SK-N-MC (cell line): ENCODE measurements around the gene CHMP2A.

Experiments
- DNase-seq: peaks from one replicate; pipeline ENCODE4 v3.0.0-alpha.2; 2011; ENCODE audit warnings: low read depth, low spot score
- H3K27ac ChIP-seq: fragments of 200-600 bp; sonication (generic); 2 replicates; pipeline ENCODE4 v1.5.1; 2016; ENCODE audit warnings: mixed run types
- H3K36me3 ChIP-seq: fragments of 200-600 bp; sonication (generic); 2 replicates; pipeline ENCODE4 v1.6.1; 2017; ENCODE audit warnings: antibody characterized with exemption, low read length, mixed read lengths; ENCODE audit not compliant: insufficient read depth
- H3K4me3 ChIP-seq: fragments of 200-600 bp; sonication (generic); 2 replicates; pipeline ENCODE4 v1.5.1; 2016
- H3K9ac ChIP-seq: fragments of 200-600 bp; sonication (generic); 2 replicates; pipeline ENCODE4 v1.8.0; 2017; ENCODE audit warnings: mixed run types, mixed read lengths; ENCODE audit not compliant: insufficient read length
- H3K9me3 ChIP-seq: fragments of 200-600 bp; sonication (generic); 2 replicates; pipeline ENCODE4 v1.6.1; 2017; ENCODE audit warnings: low read depth, mild to moderate bottlenecking, antibody characterized with exemption, low read length, moderate library complexity, mixed read lengths
- EZH2 ChIP-seq: fragments of 200-600 bp; sonication (generic); IDR thresholded peaks from one replicate; pipeline ENCODE4 v1.6.1; 2017; ENCODE audit warnings: antibody characterized with exemption
- FOXP2 ChIP-seq: optimal IDR thresholded peaks from 2 replicates; pipeline ENCODE3; 2011; ENCODE audit warnings: mild to moderate bottlenecking, moderate library complexity; ENCODE audit not compliant: insufficient read depth; ENCODE audit errors: extremely low read length, control extremely low read depth
- POLR2AphosphoS5 ChIP-seq: IDR thresholded peaks from 2 replicates; pipeline ENCODE4 v1.6.1; 2012; ENCODE audit warnings: mild to moderate bottlenecking, low read depth, low read length, borderline replicate concordance

The CHMP2A gene

DNA sequence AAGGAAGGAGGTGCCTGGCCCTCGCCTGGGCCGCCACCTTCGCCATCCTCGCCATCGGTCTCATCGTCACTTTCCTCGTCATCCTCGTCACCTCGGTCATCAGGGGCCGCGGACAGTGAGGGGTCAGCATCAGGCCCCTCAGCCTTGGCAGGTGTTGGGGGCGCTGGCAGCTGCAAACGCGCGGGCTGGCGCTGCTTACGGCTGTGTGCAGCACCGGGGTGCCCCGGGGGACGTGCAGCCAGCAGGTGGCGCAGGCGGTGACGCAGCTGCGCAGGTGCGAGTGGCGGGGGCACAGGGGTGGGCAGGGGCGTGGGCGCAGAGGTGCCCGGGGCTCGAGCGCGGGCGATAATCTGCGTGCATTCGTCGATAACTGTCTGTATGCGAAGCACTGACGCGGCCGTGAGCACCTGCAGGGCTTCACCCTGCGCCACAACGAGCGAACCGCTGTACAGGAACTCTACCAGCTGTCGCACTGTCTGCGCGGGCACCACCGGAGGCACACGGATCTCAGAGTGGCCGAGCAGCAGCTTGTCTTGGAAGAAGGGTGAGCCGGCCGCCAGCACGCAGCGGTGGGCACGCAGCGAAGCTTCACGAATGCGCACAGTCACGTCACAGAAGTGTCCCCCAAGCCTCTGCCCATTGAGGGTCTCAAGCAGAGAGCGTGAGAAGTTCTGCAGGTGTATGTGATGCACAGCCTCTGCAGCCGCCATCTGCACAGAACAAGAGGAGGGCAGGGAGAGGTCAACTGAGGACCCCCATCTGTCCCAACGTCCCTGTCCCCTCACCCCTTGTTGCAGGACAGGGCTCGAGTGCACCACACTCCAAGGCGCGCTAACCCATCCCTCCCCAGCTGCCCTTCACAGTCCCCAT lies 37.7 kb downstream of the CHMP2A start:
- peaks cover 14% of the 10 kb centered on the region; the same call in 1 of the 2 replicates for H3K36me3 ChIP-seq
- no peak overlapping the region for H3K27ac ChIP-seq
- no peak overlapping the region for H3K9ac ChIP-seq
- H3K9me3 ChIP-seq = no peaks in the 10 kb centered on the region
- no peak for DNase-seq
- TF ChIP-seq EZH2 = no peak
- no peak for TF ChIP-seq FOXP2
- no peak for TF ChIP-seq POLR2AphosphoS5
- H3K4me3 ChIP-seq = no peak overlapping the region

DNA sequence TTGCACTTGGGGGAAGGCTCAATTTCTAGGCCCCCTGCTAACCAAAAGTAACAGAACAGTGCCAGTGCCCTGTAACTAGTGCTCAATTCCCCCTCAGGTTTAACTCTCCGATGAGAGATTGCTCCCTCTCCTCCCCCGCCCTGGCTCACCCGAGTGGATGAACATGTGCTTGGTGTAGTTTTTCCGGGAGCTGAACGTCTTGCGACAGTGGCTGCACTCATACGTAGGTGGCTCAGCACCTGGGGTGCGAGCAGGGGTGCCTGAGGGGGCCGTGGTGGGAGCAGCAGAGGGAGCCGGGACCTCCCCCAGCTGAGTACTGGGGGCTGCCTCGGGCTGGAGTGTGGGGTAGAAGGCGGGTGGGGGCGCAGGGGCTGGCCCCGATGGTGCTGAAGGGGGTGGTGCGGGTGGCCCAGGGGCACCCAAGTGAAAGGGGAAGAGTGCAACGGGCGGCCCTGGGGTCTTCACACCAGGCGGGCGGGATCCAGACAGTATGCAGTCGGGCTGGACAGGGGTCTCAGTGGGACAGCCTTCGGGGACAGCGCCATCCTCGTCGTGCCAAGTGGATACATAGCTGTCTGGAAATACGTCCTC lies 38.6 kb downstream of the CHMP2A start:
- peak overlapping the region; percentile 42; the same call in 1 of the 2 replicates for H3K4me3 ChIP-seq
- peak overlapping the region; percentile 82 for H3K27ac ChIP-seq
- H3K9me3 ChIP-seq = no peaks in the 10 kb centered on the region
- TF ChIP-seq EZH2 (no peak), FOXP2 (no peak), POLR2AphosphoS5 (no peak)
- DNase-seq = no peak
- H3K36me3 ChIP-seq = peaks cover 14% of the 10 kb centered on the region; the same call in 1 of the 2 replicates
- peak overlapping the region; percentile 8 for H3K9ac ChIP-seq

DNA sequence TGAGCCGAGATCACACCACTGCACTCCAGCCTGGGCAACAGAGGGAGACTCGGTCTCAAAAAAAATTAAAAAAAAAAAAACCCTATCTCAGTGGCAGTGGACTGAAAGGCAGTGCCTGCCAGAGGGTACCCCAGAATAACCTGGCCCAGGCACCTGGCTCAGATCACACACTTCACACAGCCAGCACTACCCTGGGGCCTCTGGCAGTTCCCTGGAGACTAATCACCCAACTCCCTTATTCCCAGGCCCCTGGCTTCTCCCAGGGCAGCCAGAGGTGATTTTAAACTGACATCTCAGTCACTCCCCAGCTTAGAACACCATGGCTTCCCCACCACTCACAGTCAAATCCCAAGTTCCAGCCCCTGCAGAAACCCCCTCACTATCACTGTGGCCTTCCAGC lies 39.6 kb downstream of the CHMP2A start:
- Histone ChIP-seq H3K9me3 (no peaks in the 10 kb centered on the region), H3K4me3 (peak overlapping the region; percentile 42), H3K9ac (peak overlapping the region; percentile 8), H3K36me3 (peaks cover 14% of the 10 kb centered on the region; the same call in 1 of the 2 replicates), H3K27ac (peak overlapping the region; percentile 82)
- DNase-seq = no peak
- no peak for TF ChIP-seq FOXP2
- no peak for TF ChIP-seq POLR2AphosphoS5

DNA sequence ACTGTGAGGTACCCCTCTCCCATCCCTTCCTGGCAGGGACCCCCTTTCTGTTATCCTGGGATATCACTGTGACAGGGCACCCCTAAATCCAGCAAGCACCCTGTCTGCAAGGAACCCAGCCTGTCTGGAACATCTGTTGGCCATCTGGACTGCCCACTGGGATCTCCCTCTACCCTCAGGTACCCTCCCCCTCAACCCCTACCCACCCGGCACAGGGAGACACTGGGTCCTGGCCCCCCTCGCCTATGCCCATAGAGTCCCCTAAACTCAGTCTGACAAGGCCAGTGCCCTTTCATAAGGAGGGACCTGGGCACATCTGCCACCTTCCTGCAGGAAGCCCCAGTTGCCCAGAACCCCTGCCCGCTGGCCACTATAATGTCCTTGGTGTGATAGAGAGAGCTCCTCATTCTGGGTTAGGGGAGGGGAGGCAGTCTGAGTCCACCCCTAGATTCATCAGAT lies 40.3 kb downstream of the CHMP2A start:
- no peak for DNase-seq
- Histone ChIP-seq H3K4me3 (peak overlapping the region; percentile 89), H3K36me3 (peaks cover 14% of the 10 kb centered on the region; the same call in 1 of the 2 replicates), H3K27ac (peak overlapping the region; percentile 78), H3K9me3 (no peaks in the 10 kb centered on the region), H3K9ac (peak overlapping the region; percentile 89)
- TF ChIP-seq EZH2 (no peak), FOXP2 (no peak), POLR2AphosphoS5 (no peak)

DNA sequence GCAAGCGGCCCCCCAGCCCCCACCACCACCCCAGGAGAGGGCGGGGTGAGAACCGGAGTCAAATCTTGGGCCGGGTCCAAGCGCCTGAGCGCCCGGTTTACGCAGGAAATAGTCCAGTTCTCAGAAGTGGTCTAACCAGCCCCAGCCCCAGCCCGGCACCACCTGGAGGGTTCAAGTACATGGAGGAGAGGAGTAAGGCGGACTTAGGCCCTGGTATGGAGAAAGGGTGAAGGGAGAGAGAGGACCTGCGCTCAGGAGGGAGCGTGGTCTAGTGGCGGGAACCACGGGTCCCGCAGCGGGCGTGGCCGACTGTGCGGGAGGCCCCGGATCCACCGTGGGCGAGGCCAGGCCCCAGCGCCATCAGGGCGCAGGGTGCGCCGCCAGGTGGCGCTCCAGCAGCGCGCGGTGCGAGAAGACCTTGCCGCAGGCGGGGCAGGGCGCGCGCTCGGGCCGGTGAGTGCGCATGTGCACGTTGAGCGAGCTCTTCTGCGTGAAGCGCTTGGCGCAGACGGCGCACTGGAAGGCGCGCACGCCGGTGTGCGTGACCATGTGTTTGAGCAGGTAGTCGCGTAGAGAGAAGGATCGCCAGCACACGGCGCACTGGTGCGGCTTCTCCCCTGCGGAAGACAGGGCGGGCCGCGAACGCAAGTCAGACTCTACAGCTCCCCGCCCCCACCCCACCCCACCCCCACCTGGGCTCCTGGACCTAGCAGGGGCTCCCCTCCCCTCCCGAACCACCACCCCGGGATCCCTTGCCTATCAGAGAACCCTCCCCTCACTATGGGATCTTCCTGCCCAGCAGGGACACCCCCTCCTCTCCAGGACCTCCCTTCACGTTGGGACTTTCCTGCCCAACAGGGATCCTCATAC lies 41.0 kb downstream of the CHMP2A start:
- H3K27ac ChIP-seq = peak overlapping the region; percentile 78
- peak overlapping the region; percentile 89 for H3K9ac ChIP-seq
- H3K9me3 ChIP-seq = no peaks in the 10 kb centered on the region
- peak; percentile 53 for DNase-seq
- TF ChIP-seq POLR2AphosphoS5 = peak; percentile 94
- no peak for TF ChIP-seq EZH2
- peak; percentile 87 for TF ChIP-seq FOXP2
- peak overlapping the region; percentile 89 for H3K4me3 ChIP-seq
- H3K36me3 ChIP-seq = peaks cover 14% of the 10 kb centered on the region; the same call in 1 of the 2 replicates

DNA sequence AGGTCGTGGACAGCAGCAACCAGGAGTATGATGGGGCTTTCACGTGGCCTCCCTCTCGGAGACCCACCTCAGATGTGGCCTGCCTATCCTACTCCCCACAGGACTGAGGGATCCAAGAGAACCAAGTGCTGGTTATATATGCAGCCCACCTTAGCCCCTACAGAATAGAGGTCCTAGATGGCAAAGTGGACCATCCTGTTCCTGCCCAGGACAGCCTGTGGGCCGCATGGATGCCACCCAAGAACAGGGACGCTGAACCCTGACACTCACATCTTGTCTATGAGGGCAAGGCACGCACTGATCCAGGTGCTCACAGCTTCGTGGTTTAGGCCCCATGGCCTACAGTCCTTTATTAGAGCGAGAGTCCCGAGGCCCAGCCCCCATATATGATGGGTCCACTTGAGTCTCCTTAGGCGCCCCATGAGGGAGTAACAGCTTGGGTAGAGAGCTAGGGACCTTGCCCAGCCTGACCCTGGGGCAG lies 41.7 kb downstream of the CHMP2A start:
- no peaks in the 10 kb centered on the region for H3K9me3 ChIP-seq
- H3K4me3 ChIP-seq = peak overlapping the region; percentile 89
- H3K9ac ChIP-seq = peak overlapping the region; percentile 78
- no peak for DNase-seq
- H3K36me3 ChIP-seq = peaks cover 14% of the 10 kb centered on the region; the same call in 1 of the 2 replicates
- peak overlapping the region; percentile 76 for H3K27ac ChIP-seq
- TF ChIP-seq FOXP2 = no peak
- TF ChIP-seq EZH2 = no peak
- TF ChIP-seq POLR2AphosphoS5 = no peak

DNA sequence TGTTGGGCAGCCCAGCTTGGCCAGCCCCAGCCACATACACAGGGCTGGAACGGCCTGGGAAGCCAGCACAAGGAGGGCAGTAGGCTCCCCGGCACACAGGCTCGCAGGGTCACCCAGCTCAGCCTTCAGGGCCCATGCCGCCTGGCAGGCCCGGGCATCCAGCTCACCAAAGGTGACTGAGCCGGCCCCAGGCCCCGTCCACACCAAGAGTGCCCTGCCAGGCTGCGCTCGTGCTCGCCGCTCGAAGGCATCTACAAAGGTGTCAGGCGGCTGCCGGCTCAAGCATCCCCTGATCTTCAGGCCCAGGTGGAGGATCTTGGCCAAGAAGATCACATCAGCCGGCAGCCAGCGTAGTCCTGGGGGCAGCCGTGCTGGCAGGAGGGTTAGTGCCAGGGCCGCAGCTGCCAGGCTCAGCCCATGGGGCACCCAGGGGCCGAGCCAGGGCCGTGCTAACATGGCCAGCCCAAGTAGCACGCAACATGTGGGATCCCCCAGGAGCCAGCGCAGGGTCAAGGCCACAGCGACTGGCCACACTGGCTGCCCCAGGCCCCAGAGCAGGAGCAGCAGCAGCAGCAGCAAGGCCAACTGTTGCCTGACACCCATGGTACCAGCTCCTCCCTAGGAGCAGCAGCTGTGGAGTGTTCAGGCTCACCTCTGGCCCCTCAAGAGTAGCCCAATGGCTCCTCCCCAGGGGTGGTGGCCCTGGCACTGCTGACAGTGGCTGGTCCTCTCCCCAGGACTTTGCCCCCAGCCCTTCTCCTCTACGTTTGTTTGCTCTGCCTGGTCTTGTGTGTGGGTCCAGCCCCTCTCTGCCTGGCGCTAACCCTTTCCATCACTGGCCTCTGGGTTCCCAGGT lies 43.3 kb downstream of the CHMP2A start, which contains the start of gene SLC27A5:
TSS of gene SLC27A5 (minus strand) at position 640 of the 856 bp plus-strand sequence. CDS start at position 603, 37 bp downstream.
- H3K9me3 ChIP-seq = no peaks in the 10 kb centered on the region
- no peak within 1 kb of the TSS for H3K4me3 ChIP-seq
- H3K27ac ChIP-seq = no peak within 1 kb of the TSS
- H3K36me3 ChIP-seq = peaks cover 10% of the 10 kb centered on the region; the same call in 1 of the 2 replicates
- H3K9ac ChIP-seq = no peak within 1 kb of the TSS
- no peak for TF ChIP-seq FOXP2
- no peak for TF ChIP-seq POLR2AphosphoS5
- no peak for TF ChIP-seq EZH2
- no peak for DNase-seq
